ENCODE measurements around the gene STAC3.

Gene STAC3

DNA sequence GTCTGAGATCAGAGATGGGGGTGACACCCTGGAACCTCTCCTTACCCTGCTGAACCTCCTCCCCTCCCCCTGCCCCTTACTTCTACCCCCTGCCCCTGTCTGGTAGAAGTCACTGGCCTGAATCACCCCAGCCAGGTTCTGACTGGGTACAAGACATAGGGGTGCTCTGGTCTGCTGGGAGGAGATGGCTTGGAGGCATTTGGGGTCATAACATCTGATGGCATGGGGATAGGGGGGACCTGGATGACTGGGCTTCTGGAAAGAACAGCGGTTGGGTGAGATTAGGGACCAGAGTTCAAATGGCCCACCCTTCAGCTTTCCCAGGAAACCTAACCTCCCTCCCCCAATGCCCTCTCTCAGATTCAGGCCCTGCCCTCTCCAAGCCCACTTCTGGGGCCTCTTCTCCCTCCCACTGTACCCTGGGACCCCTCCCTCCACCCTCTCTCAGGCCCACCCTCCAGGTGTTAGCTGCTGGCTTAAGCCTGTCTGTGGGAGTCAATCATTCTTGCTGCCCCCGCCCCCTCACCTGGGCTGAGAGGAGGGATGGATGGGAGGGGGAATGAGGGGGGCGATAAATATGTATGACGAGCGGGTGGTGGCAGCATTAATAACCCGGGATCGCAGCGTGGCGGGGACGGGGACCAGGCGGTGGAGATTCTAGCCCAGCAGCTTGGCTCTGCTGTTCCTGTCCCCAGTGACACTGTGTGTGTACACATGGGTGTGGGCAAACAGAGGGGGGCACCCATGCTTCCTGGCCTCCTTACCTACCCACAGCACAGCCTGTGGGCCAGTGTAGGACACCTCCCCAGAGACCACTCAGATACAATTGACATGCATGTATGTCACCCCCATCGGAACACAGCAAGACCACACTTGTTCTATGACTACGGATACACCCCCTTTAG, 28.4 kb downstream of the STAC3 start:
- DNase-seq = no peak

DNA sequence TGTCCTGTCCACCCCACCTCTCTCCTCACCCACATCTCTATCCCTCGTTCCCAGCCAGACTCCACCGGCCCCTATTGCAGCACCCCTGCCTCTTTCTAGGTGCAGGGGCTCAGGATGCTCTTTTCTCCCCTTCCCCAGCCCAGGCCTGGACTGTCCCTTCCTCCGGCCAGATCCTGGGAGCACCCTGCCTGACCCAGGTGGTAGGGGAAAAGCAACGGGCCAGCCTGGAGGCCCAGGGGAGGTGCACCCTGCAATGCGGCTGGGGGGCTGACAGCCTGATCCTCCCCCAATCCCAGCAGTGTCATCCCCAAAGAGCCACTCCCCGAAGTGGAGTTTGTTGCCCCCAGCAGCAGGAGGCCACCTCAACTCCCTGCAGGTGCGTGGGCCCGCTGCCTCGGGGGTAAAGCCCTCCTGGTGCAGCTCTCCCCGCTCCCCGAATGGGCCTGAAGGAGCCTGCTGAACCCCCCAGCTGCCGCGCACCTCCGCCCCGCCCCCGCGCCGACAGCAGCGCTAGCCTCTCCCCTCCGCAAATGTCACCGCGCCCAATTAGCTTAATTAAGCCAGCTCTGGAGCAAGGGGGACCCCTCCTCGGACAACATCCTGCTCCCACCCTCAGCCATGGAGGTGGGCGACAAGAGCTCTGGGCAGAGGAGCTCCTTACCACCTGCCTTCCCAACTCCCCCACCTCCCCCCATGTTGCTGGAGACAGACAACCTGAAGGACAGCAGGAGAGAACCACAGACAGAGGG, 29.6 kb downstream of the STAC3 start:
- no peak for DNase-seq

DNA sequence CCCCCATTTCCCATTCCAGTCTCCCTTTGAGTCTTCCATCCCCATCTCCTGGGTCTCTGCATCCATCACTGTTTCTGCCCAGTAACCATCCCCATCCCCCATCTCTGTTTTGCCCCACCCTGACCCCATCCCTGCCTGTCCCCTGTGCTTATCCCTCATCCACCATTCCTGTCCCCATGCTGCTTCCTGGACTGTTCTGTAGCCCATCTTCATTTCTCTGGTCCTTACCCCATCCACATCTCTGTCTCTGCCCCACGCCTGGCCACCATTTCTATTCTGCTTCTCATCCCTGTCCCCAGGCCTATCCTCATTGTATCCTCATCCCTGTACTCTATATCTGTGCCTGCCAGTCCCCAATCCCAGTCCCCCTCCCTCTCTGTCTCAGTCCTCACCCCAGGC, 30.2 kb downstream of the STAC3 start:
- no peak for DNase-seq

DNA sequence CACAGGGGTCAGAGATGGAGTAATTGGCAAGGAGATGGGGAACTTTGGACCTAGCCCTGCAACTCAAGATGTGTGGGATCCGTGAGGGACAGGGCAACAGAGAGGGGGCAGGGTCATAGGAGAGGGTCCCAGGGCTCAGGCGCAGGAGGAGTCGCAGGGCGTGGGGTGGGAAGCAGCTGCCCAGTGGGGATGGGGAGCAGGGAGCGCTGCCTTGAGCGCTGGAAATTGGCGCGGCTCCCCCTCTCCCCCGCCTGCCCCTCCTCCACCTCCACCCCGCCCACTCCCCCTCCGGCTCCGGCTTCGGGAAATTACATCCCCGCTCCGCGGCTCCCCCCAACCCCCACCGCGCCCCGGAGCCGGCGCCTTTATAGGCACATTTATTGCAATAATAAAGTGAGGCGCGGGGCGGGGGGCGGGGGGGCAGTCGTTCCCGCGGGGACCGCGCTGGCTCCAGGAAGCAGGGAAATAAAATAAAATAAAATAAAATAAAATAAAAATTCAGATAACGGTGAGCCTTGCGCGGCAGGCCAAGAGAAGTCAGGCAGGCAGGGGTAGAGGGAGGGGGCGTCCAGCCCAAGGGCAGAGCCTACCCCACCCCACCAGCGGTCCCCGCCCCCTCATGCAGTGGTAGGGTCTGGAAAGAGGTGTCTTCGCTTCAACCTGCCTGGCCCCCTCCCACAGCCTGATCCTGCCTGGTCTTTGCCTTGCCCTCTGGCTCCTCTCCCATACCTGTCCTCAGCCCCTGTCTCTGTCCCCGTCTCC, 30.8 kb downstream of the STAC3 start:
- no peak for DNase-seq

DNA sequence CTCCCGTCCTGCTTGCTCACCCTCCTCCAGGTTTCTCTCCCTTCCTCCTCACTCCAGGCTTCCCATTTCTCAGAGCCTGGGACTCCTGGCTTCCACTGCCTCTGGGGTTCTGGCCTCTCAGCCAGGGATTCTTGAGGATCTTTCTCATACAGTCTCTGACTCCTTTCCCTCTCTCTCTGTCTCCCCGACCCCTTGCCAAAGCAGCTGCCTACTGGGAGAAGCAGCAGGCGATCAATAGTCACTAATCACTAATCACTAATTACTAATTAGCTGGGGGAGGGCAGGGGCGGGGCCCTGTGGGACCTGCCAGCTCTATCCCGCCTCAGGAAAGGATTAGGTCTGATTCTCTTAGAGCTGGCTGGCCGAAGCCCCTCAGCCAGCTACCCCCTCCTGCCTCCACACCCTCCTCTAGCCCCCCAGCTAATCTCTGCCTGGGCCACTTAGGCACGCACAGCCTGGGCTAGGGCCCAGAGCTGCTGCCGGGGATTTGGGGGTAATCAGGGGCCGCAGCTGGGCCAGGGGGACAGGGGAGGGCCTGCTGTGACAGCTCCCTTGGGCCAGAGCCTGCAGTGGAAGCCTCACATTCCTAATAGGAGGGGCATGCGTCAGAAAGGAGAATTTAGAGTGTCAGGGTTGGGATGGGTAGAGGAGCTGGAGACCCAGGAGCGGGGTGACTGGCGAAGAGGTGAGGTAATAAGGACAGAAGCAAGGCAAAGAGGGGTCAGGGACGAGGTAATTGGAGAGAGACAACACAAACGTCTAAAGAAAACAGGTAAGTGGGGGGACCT, 31.6 kb downstream of the STAC3 start:
- DNase-seq = no peak

DNA sequence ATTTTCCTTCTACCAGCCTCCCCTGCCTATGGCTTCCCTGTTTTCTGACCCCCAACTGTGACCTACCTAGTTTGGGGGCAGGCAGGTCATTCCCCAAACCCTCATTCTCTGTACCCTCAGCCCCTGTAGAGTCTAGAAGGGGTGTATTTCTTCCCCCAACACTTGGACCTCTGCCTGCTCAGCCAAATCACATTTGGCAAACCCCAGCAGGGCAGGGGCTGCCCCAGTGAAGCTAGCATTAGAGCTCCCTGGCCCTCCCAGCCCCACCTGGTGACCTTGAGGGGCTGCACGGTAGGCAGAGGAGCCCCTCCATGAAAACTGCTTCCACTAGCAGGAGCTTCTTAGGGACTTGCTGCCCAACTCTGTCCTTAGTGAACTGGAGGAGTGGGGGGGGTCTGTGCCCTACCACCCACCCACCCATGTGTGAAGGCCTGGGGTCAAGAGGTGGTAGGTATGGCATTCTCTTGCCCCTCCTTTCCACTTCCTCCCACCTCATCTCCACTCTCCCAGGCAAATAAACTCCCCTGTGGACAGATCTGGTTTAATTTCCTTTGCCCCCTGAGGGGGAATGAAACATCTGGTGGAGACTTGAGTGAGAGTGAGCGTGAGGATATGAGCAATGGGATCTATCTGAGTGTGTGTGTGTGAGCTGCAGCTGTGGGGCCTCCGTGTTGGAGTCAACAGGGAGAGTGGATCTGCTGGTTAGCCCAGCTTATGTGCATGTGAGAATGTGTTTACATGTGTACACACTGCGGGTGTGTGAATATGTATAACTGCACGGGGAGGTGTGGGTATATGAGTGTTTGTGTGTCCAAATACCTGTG, 32.7 kb downstream of the STAC3 start:
- DNase-seq = no peak

DNA sequence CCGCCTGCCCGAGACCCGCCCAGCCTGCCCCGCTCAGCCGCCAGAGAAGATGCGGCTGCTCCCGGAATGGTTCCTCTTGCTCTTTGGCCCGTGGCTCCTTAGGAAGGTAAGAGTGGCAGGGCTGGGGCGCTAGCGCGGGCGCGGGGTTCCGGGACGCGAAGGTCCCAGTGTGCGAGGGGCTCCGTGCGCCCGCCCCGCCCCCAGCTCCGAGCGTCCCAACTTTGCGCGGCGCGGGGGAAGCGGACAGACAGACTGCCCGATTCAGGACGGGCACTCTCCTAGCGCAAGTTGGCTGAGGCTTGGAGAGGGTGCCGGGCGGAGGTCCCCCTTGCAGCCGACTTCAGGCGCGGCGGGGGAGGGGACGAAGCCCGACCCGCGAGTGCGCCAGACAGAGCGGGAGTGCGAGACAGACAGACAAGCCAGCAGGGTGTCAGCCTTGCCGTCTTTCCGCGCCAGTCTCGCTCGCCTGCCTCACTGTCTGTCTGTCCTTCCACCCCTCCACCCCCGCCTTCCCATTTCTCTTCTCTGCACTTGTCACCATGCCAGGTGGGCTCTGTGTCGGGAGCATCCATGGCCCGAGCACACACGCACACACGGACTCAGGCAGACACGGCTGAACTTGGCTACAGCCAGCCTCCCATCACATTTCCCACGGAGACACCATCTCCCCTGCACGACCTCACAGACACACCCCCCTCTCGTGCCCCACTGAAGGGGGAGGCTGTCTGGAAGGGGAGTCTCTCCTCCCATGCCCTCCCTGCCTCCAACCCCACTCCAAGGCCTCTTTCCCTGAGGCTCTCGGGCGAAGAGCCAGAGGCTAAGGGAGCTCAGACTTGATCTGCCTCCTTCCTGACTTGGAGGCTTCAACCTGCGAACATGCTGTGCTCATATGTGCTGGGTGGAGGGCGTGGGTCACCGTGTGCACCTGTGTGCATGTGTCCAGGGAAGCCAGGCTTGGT, 33.8 kb downstream of the STAC3 start:
- DNase-seq = no peak

DNA sequence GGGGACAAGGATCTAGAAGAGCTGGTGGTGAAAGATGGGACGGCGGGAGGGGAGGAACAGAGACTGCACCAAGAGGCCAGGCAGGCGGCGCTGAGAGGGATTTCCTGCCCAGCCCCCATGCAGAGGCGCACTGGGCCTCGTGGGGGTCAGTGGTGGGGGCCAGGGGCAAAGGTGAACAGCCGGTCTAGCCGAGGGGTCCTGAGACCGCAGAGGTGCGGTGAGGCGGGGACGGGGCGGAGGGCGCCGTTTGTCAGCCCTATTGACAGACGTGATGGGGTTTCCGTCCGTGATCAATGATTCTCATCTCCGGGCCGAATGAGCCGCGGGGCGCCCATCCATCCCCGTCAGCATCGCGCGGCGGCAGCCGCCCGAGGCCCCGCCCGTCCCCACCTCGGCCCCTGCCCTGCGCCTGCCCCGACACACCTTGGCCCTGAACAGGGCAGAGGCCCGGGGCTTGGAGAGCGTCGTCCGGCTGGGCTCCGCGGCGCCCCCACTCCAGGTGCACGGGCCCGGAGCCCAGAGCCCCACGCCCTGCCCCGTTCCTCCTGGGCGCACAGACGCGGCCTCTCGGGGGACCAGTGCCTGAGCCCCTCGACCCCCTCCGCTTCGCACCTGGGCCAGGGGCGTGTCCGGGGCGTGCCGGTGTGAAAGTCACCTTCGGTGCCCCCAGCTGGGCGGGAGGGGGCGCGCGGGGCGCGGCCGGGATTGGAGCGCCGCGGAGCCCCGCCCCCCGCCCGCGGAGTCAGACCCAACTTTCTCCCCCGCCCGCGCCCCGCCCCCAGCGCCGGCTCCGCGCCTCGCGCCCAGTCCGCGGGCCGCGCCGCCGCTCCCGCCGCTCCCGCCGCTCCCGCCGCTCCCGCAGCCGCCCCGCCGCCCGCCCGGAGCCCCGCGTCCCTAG, 34.7 kb downstream of the STAC3 start, which contains the start of gene NXPH4:
TSS of gene NXPH4 (plus strand) at position 781 of the 898 bp plus-strand sequence. CDS start 176 bp downstream, outside the sequence.
- DNase-seq = no peak

DNA sequence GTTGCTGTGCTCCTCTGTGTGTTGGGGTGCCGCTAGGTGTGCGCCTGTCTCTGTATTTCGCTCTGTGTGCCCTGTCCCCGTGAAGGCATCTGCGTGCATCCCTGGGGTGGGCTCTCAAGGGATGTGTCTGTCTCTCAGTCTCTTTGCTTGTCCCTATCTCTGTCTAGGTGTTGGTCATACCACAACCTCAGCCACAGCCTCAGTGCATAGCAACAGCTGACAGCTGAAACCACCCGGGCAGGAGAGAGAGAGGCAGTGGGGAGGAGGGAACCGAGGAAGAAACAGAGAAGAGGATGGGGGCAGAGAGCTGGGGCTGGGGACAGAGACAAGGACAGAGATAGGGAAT, 35.3 kb downstream of the STAC3 start:
- DNase-seq = no peak

DNA sequence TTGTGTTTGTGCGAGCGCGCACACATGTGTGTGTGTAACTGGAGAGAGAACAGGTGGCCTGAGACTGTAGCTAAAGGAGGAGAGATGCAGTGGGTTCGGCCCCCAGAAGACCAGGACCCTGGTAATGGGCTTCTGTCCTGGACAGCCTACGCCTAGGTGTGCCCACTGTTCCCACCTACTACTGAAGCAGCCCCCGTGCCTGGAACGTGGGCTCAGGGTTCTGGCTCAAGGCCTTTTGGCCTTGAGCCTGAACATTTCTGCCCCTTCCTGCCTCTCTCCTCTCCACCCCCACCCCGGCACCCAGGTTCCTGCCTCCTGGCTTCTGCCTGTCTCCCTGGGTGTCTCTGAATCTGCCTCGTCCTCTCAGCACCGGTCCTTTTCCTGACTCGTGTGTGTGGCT, 35.9 kb downstream of the STAC3 start:
- no peak for DNase-seq

DNA sequence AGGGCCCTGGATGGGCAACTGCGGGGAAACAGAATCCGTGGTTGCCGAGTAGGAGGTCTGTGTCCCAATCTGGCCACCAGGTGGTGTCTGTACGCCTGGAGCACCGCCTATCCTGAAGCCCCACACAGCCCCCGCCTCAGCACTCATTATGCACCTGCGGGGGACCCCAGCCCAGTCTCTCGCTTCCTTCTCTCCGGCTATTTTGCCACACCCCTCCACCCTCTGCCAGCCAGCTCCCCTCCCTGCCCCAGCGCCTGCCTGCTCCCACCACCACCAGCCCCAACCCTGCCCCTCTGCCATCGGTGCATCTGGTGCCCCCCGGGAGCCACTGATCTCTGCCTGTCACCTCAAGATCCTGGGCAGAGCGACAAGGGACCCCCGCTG, 36.6 kb downstream of the STAC3 start:
- peak; percentile 21 for DNase-seq

DNA sequence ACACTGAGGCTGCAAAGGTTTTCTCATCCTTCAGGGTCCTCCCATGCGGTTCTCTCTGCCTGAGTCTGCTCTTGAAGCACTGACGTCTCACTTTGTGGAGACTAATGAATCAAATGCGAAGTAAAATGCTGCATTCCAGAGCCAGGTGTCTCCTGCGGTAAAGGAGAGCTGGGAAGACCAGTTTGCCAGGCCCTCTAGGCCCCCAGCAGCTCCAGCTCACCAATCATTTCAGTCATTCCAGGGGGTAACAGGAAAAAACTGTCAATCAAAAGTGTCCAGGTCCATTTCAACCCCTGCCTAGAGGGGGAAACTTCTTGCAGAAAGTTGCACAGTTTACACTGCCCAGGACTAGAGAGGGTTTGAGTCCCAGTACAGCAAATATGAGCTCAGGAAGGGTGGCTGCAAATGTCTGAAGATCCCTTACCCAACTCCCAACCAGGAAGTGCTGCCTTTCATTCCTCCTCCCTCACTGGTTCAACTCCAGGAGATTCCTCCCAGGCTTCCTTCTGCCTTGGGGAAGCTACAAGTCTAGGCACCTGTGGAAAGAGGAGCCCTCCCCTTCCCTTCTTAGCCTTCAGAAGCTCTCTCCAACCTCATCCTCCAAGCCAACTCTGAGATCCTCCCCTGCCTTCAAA, 37.1 kb downstream of the STAC3 start:
- DNase-seq = no peak

DNA sequence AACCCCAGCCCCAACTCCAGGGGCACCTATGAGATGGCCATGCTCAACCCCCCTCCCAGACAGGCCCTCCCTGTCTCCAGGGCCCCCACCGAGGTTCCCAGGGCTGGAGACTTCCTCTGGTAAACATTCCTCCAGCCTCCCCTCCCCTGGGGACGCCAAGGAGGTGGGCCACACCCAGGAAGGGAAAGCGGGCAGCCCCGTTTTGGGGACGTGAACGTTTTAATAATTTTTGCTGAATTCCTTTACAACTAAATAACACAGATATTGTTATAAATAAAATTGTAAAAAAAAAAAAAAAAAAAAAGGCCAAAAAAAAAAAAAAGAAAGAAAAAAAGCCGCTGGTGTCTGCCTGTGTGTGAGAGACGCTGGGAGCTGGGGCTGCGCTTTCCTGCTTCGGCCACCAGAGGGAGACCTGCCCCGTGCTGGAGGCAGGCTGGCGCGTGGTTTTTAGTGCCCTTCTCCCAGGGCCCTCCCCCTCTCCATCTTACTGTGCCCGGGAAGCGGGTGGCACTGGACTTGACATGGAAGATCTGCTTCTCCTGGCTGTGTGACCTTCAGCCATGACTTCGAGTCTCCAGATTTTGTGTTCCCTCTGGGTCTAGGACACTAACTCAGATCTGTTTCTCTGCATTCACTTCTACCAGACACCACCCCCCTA, 37.8 kb downstream of the STAC3 start:
- DNase-seq = peak; percentile 47

DNA sequence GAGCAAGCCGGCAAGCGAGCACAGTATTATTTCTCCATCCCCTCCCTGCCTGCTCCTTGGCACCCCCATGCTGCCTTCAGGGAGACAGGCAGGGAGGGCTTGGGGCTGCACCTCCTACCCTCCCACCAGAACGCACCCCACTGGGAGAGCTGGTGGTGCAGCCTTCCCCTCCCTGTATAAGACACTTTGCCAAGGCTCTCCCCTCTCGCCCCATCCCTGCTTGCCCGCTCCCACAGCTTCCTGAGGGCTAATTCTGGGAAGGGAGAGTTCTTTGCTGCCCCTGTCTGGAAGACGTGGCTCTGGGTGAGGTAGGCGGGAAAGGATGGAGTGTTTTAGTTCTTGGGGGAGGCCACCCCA, 38.3 kb downstream of the STAC3 start:
- no peak for DNase-seq

DNA sequence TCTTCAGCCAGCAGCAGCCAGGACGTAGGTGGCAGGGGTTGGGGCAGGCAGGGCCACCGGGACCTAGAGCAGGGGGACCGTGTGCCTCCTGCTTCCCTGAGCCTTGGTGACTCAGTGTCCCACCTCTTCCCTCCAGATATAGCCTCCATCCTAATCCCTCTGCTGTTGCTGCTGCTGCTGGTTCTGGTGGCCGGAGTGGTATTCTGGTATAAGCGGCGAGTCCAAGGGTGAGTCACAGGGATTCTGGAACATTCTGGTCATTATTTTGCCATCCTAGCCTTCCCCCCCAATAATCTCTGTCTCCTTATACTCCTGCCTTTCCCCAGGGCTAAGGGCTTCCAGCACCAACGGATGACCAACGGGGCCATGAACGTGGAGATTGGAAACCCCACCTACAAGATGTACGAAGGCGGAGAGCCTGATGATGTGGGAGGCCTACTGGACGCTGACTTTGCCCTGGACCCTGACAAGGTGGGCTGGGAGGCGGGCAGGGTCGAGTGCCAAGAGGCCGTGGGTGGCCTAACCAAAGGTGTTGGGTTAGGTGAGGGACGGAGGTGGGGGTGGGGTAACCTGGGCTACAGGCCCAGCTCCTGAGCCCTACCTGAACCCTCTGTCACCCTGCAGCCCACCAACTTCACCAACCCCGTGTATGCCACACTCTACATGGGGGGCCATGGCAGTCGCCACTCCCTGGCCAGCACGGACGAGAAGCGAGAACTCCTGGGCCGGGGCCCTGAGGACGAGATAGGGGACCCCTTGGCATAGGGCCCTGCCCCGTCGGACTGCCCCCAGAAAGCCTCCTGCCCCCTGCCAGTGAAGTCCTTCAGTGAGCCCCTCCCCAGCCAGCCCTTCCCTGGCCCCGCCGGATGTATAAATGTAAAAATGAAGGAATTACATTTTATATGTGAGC, 38.9 kb downstream of the STAC3 start:
- DNase-seq = no peak

DNA sequence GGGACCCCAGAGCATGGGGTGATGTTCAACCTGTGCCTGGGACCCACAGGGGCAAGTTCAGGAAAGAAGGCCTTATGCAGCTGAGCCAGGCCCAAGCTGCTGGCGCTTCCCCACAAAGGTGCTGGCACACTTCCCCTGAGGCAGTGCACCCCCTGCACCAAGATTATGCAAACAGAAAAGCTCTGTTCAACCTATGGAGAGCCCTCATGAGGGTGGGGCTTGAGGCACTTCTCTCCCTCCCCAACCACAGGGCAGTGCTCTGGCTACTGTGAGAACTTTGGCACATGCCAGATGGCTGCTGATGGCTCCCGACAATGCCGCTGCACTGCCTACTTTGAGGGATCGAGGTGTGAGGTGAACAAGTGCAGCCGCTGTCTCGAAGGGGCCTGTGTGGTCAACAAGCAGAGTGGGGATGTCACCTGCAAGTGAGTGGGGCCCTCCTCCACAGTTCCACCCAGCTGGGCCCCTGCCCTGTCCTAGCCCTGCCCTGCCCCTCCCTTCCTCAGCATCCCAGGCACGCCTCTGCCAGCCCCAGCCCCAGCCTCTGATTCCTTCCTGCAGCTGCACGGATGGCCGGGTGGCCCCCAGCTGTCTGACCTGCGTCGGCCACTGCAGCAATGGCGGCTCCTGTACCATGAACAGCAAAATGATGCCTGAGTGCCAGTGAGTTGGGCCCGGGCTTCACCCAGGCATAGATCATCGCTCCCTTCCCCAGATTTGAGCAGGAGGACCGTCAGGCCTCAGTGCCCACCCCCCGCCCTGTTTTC, 39.9 kb downstream of the STAC3 start:
- DNase-seq = no peak

DNA sequence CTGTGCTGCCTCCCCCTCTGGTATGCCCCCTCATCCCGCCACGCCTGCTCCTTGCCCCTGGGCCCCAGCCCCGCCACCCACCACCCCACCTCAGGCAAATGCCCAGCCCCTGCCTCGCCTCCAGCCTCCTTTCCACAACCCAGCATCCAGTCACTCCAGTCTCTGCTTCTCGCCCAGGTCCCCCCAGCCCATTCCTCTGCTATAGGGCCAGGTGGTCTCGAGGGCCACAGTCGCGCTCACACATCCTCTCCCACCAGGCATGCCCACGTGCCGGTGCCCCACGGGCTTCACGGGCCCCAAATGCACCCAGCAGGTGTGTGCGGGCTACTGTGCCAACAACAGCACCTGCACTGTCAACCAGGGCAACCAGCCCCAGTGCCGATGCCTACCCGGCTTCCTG, 40.5 kb downstream of the STAC3 start:
- DNase-seq = no peak
